ENCODE results near the gene ARHGEF2. TPM values are rescaled to one million over a fixed set of nuclear protein-coding genes. Genes with fewer than 3 reads are reported as not detected.

The ARHGEF2 gene
- total and polyA plus RNA-seq, 2 of the 13 experiments (the other 11 are each of a cell fraction or from before 2014, with no cell fraction given) = 16.1 to 32.1 TPM

DNA sequence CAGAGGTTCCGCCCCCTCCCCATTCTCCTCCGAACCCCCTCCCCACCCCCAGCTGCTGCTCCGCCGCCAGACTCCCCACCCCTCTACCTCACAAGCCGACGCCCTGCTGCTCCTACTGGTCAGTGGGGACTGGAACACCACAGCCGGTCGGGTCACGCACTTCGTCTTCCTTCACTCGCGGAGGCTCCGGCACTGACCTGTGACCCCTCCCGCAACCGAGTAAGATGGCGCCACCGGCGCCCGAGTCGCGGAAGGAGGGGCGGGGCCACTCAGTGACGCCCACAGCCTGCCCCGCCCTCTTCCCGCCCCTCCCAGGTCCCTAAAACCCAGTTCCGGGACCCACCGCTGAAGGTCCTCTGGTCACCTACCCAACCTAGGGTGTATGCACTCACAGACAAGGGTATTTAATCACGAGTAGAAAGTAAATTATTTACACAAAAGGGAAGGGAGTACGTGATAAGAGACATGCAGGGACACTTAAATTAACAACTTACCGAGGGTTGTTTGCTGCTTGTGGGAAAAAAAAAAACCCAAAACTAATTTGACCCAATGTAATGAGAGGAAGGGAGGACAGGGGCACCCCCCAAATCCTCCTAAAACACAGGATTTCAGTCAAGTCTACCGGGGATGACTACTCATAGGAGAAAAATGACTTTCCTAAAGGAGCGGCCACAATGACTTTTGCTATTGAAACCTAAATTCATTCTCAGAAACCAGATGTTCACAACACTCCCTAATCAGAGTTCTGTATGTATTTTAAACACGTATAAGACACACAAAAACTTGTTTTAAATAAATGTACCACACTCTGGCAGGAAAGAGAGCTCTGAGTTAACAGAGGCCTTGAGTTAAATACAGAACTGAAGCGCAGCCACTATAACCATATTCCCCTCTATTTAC, 66.9 kb downstream of the ARHGEF2 start, which contains the start of gene RIT1 (continued):
- TF ChIP-seq, protein P1, sequence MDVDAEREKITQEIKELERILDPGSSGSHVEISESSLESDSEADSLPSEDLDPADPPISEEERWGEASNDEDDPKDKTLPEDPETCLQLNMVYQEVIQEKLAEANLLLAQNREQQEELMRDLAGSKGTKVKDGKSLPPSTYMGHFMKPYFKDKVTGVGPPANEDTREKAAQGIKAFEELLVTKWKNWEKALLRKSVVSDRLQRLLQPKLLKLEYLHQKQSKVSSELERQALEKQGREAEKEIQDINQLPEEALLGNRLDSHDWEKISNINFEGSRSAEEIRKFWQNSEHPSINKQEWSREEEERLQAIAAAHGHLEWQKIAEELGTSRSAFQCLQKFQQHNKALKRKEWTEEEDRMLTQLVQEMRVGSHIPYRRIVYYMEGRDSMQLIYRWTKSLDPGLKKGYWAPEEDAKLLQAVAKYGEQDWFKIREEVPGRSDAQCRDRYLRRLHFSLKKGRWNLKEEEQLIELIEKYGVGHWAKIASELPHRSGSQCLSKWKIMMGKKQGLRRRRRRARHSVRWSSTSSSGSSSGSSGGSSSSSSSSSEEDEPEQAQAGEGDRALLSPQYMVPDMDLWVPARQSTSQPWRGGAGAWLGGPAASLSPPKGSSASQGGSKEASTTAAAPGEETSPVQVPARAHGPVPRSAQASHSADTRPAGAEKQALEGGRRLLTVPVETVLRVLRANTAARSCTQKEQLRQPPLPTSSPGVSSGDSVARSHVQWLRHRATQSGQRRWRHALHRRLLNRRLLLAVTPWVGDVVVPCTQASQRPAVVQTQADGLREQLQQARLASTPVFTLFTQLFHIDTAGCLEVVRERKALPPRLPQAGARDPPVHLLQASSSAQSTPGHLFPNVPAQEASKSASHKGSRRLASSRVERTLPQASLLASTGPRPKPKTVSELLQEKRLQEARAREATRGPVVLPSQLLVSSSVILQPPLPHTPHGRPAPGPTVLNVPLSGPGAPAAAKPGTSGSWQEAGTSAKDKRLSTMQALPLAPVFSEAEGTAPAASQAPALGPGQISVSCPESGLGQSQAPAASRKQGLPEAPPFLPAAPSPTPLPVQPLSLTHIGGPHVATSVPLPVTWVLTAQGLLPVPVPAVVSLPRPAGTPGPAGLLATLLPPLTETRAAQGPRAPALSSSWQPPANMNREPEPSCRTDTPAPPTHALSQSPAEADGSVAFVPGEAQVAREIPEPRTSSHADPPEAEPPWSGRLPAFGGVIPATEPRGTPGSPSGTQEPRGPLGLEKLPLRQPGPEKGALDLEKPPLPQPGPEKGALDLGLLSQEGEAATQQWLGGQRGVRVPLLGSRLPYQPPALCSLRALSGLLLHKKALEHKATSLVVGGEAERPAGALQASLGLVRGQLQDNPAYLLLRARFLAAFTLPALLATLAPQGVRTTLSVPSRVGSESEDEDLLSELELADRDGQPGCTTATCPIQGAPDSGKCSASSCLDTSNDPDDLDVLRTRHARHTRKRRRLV (CRISPR knock-in tag; IDR thresholded peaks at IDR 0.05) = no peak
- TF ChIP-seq YY1 (IDR thresholded peaks at IDR 0.05; ENCODE audit: insufficient read depth, insufficient replicate concordance, low read depth, low read length) = peak; percentile 92
- 0 out of 2 replicates have a peak, but pooled peaks have one; percentile 31 for TF ChIP-seq RAD21 (CRISPR knock-in tag; IDR thresholded peaks at IDR 0.05)
- TF ChIP-seq ZNF225 (CRISPR knock-in tag; IDR thresholded peaks at IDR 0.05) = no peak
- TF ChIP-seq NFIC (IDR thresholded peaks at IDR 0.05; ENCODE audit: low read length) = no peak
- TF ChIP-seq KIAA2018 (CRISPR knock-in tag; IDR thresholded peaks at IDR 0.05; ENCODE audit: borderline replicate concordance) = no peak
- TF ChIP-seq ZSCAN31 (CRISPR knock-in tag; IDR thresholded peaks at IDR 0.05; ENCODE audit: low read depth) = no peak
- TF ChIP-seq ZNF878 (CRISPR knock-in tag; IDR thresholded peaks at IDR 0.05) = no peak
- TF ChIP-seq BRD4 (CRISPR knock-in tag; IDR thresholded peaks at IDR 0.05) = no peak
- TF ChIP-seq RCOR2 (CRISPR knock-in tag; IDR thresholded peaks at IDR 0.05) = no peak

Data from HepG2 (cell line).